Hepatocyte (in vitro differentiated cells): ENCODE results near the gene MAPKBP1. TPM values are rescaled to one million over a fixed set of nuclear protein-coding genes. Genes with fewer than 3 reads are reported as not detected.
A peak's percentile ranks its signal among the peaks of the same experiment; 100 is the strongest.

Source experiments
- DNase-seq: peaks from one replicate; pipeline ENCODE4 v3.0.0-alpha.2; 2016; ENCODE audit warnings: low spot score
- H2AFZ ChIP-seq: fragments of 200-600 bp; sonication (generic); 2 replicates; pipeline ENCODE4 v1.6.0; 2016; ENCODE audit warnings: antibody characterized with exemption, mild to moderate bottlenecking
- H3K27ac ChIP-seq: fragments of 200-600 bp; sonication (generic); 2 replicates; pipeline ENCODE4 v1.5.1; 2016; ENCODE audit warnings: mild to moderate bottlenecking
- H3K27me3 ChIP-seq: fragments of 200-600 bp; sonication (generic); 2 replicates; pipeline ENCODE4 v1.6.1; 2016
- H3K36me3 ChIP-seq: fragments of 200-600 bp; sonication (generic); replicated peaks from 2 replicates; pipeline ENCODE4 v1.5.1; 2016; ENCODE audit warnings: low read depth; ENCODE audit not compliant: insufficient read depth
- H3K4me1 ChIP-seq: fragments of 200-600 bp; sonication (generic); 2 replicates; pipeline ENCODE4 v1.5.1; 2016; ENCODE audit warnings: mild to moderate bottlenecking, moderate library complexity; ENCODE audit not compliant: insufficient read depth
- H3K4me2 ChIP-seq: fragments of 200-600 bp; sonication (generic); 2 replicates; pipeline ENCODE4 v1.6.0; 2016
- H3K4me3 ChIP-seq: fragments of 200-600 bp; sonication (generic); 2 replicates; pipeline ENCODE4 v1.5.1; 2016; ENCODE audit warnings: mild to moderate bottlenecking
- H3K79me2 ChIP-seq: fragments of 200-600 bp; sonication (generic); 2 replicates; pipeline ENCODE4 v1.6.0; 2017; ENCODE audit warnings: mild to moderate bottlenecking
- H3K9me2 ChIP-seq: fragments of 200-600 bp; sonication (generic); replicated peaks from 2 replicates; pipeline ENCODE4 v1.6.0; 2017; ENCODE audit warnings: mild to moderate bottlenecking; ENCODE audit not compliant: insufficient read depth
- H3K9me3 ChIP-seq: fragments of 200-600 bp; sonication (generic); 2 replicates; pipeline ENCODE4 v1.5.1; 2016; ENCODE audit warnings: low read depth, mild to moderate bottlenecking
- H4K20me1 ChIP-seq: fragments of 200-600 bp; sonication (generic); 2 replicates; pipeline ENCODE4 v1.6.0; 2016; ENCODE audit warnings: mild to moderate bottlenecking; ENCODE audit not compliant: insufficient read depth, poor library complexity, severe bottlenecking
- CTCF ChIP-seq: fragments of 200-600 bp; sonication (generic); IDR thresholded peaks from 2 replicates; pipeline ENCODE4 v1.5.1; 2016; ENCODE audit warnings: antibody characterized with exemption, mild to moderate bottlenecking; ENCODE audit not compliant: poor library complexity
- EZH2 ChIP-seq: fragments of 200-600 bp; sonication (generic); IDR thresholded peaks from 2 replicates; pipeline ENCODE4 v1.6.1; 2016; ENCODE audit warnings: antibody characterized with exemption, mild to moderate bottlenecking, borderline replicate concordance
- EZH2phosphoT487 ChIP-seq: fragments of 200-600 bp; sonication (generic); IDR thresholded peaks from one replicate; pipeline ENCODE4 v1.6.1; 2018; ENCODE audit warnings: antibody characterized with exemption, mild to moderate bottlenecking, low read depth, moderate library complexity; ENCODE audit not compliant: unreplicated experiment, severe bottlenecking
- WGBS: methylation state at CpG from one replicate; pipeline ENCODE4 v1.1.6; 2016; ENCODE audit warnings: low lambda C conversion rate; ENCODE audit errors: missing lambda C conversion rate; 5-methylcytosine and 5-hydroxymethylcytosine counted together
- polyA plus RNA-seq: library from polyadenylated mRNA; unstranded; fragments of >200 nt; fragmentation: Nextera tagmentation; extraction: Ambion mirVana; gene quantifications from 2 replicates; pipeline ENCODE4 v1.2.1, GENCODE V29; 2016
- total RNA-seq: library from RNA; depleted of rRNA; stranded (reverse); fragments of >200 nt; gene quantifications from 2 replicates; pipeline ENCODE4 v1.2.3, GENCODE V29; 2014

The MAPKBP1 gene
- total and polyA plus RNA-seq, 2 experiments from 2014 or later, result 18.6 to 24.5 TPM

- Histone ChIP-seq H3K36me3 (no peaks in the 10 kb centered on the region), H3K27ac (no peak overlapping the region), H2AFZ (no peak overlapping the region), H4K20me1 (no peaks in the 10 kb centered on the region), H3K4me1 (peaks cover 18% of the 10 kb centered on the region), H3K27me3 (no peaks in the 10 kb centered on the region), H3K9me2 (no peaks in the 10 kb centered on the region), H3K4me3 (no peak overlapping the region), H3K79me2 (peaks cover 47% of the 10 kb centered on the region), H3K9me3 (no peaks in the 10 kb centered on the region), H3K4me2 (no peak overlapping the region)
- no peak for DNase-seq
- TF ChIP-seq EZH2 (no peak), EZH2phosphoT487 (no peak), CTCF (no peak)
- whole genome bisulfite sequencing, result 87% methylated on average over 3 of the region's 3 CpGs
Measured at GRCh38 chr15:41801185-41801584, 26.9 kb downstream of the MAPKBP1 start.

GRCh38 chr15:41801850-41802455 lies 27.7 kb downstream of the MAPKBP1 start:
- Histone ChIP-seq H3K4me3 (no peak overlapping the region), H3K4me1 (peaks cover 12% of the 10 kb centered on the region), H3K9me2 (no peaks in the 10 kb centered on the region), H3K79me2 (peaks cover 42% of the 10 kb centered on the region), H3K9me3 (no peaks in the 10 kb centered on the region), H2AFZ (no peak overlapping the region), H3K36me3 (no peaks in the 10 kb centered on the region), H3K27me3 (no peaks in the 10 kb centered on the region), H3K4me2 (no peak overlapping the region), H3K27ac (no peak overlapping the region), H4K20me1 (no peaks in the 10 kb centered on the region)
- WGBS, result 95% methylated on average over 3 of the region's 3 CpGs
- no peak for DNase-seq
- no peak for TF ChIP-seq CTCF
- TF ChIP-seq EZH2, result no peak

GRCh38 chr15:41804361-41804760 lies 30.1 kb downstream of the MAPKBP1 start:
- Histone ChIP-seq H4K20me1 (no peaks in the 10 kb centered on the region), H3K79me2 (peaks cover 32% of the 10 kb centered on the region), H2AFZ (no peak overlapping the region), H3K9me2 (no peaks in the 10 kb centered on the region), H3K4me1 (no peaks in the 10 kb centered on the region), H3K9me3 (no peaks in the 10 kb centered on the region), H3K4me2 (no peak overlapping the region), H3K27ac (peak overlapping the region; percentile 51), H3K36me3 (no peaks in the 10 kb centered on the region), H3K4me3 (no peak overlapping the region), H3K27me3 (no peaks in the 10 kb centered on the region)
- DNase-seq, result no peak
- WGBS, result 93% methylated on average over 2 of the region's 2 CpGs
- TF ChIP-seq EZH2, result no peak
- no peak for TF ChIP-seq EZH2phosphoT487
- TF ChIP-seq CTCF, result no peak
